ENCODE data around the gene MYF5.

MYF5 gene

DNA sequence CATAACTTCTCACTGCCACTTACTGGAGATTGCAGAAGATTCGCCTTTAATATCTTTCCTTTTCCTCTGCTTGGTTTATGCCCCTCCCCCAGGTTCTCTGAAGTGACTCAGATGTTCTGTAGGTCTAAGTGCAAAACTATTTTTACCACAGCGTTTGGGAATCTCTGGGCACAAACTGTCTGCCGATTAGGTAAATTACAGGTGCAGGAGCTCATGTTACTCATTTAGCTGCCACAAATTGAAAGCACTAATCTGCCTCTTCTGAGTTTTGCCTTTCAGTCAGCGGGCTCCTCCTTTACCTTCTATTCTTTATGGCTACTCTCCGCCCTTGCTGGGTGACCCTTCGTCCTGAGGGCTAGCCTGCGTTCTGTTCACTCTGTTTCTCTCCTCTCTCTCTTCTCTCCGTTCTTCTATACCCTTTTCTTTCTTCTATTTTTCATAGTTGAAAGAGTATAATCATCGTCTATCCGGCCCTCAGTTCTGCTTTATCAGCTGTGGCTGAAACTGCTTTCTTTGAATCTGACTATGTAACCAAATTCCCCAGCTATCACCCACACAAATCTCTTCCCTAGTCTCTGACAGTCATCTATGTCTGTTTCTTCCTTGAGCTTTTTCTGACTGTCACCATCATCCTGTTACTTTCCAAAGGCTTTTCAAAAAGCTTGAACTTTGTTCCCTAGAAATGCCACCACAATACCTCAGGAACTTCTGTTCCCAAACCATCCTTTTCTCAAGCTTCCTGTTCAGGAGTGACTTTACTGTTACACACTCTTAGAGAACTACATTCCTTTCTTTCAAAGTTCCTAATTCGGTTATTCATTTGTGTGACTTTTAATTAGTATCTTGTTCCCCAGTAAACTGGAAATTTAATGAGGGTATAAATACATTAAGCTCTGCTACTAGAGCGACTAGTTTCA is 13.6 kb upstream of the MYF5 start:
- Mint-ChIP-seq H3K9me3 (no peaks in the 10 kb centered on the region), H3K36me3 (ENCODE audit: low read depth) (no peaks in the 10 kb centered on the region), H3K4me3 (no peak overlapping the region), H3K27me3 (ENCODE audit: low read depth, poor library complexity) (peaks cover 31% of the 10 kb centered on the region), H3K27ac (no peak overlapping the region), H3K4me1 (peaks cover 25% of the 10 kb centered on the region)
- TF ChIP-seq, protein P1, sequence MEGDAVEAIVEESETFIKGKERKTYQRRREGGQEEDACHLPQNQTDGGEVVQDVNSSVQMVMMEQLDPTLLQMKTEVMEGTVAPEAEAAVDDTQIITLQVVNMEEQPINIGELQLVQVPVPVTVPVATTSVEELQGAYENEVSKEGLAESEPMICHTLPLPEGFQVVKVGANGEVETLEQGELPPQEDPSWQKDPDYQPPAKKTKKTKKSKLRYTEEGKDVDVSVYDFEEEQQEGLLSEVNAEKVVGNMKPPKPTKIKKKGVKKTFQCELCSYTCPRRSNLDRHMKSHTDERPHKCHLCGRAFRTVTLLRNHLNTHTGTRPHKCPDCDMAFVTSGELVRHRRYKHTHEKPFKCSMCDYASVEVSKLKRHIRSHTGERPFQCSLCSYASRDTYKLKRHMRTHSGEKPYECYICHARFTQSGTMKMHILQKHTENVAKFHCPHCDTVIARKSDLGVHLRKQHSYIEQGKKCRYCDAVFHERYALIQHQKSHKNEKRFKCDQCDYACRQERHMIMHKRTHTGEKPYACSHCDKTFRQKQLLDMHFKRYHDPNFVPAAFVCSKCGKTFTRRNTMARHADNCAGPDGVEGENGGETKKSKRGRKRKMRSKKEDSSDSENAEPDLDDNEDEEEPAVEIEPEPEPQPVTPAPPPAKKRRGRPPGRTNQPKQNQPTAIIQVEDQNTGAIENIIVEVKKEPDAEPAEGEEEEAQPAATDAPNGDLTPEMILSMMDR (IDR thresholded peaks at IDR 0.05): no peak
- no peak for DNase-seq

DNA sequence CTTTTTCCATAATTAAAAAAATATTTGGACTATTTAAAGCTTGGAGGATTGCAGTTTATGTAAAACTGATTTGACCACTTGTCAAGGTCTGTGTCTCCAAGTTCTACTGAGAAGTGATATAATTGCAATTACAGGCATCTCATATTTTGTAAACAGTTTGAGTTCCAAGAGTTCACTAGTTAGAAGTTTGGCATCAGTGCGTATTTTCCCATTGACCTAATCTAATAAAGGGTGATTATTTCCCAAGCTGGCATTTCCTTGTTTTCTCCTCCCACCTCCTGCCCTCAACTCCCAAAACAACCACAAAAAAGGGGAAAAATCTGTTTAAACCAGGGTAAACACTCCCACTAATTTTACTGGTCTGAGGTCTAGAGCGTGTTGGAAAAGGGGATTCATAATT is 12.3 kb upstream of the MYF5 start:
- no peak for DNase-seq
- Mint-ChIP-seq H3K4me1 (peaks cover 37% of the 10 kb centered on the region), H3K4me3 (no peak overlapping the region), H3K27ac (no peak overlapping the region), H3K9me3 (no peaks in the 10 kb centered on the region), H3K27me3 (ENCODE audit: low read depth, poor library complexity) (peaks cover 39% of the 10 kb centered on the region), H3K36me3 (ENCODE audit: low read depth) (no peaks in the 10 kb centered on the region)
- TF ChIP-seq, protein P1 (IDR thresholded peaks at IDR 0.05): no peak

DNA sequence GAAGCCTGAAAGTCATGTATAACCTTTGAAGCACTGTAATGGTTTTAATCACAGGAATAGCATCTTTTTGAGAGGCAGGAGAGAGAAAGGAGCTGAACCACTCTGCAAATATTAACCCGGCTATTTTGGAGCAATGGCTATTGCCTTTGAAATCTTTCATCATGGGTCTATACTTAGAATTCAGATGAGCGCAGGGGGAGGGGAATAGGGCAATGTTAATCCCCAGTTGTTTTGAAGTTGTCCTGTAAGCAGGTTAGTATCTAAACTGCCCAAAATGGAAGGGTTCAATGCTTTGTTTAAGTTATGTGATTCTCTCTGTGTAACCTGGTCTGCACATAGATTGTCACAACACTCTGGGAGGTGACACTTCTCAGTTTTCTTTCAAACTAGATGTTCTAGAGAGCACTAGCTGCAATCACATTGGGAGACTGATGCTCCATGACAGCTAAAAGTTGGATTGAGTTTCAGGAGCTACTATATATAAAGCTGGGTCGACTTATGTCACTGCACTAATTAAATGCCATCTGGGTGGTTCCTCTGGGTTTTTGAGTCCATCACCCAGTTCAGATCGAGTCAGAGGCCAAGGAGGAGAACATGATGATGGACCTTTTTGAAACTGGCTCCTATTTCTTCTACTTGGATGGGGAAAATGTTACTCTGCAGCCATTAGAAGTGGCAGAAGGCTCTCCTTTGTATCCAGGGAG is 9.4 kb upstream of the MYF5 start, which contains the start of gene MYF6:
Gene MYF6, plus strand, starts transcription at position 509 of the 704 bp plus-strand sequence. Its CDS starts 86 bp downstream, at position 595.
- Mint-ChIP-seq H3K9me3 (no peaks in the 10 kb centered on the region), H3K4me1 (peaks cover 51% of the 10 kb centered on the region), H3K27me3 (ENCODE audit: low read depth, poor library complexity) (peaks cover 56% of the 10 kb centered on the region), H3K27ac (no peak within 1 kb of the TSS), H3K4me3 (peak within 1 kb of the TSS; percentile 87), H3K36me3 (ENCODE audit: low read depth) (no peaks in the 10 kb centered on the region)
- no peak for DNase-seq
- TF ChIP-seq, protein P1 (IDR thresholded peaks at IDR 0.05): no peak

DNA sequence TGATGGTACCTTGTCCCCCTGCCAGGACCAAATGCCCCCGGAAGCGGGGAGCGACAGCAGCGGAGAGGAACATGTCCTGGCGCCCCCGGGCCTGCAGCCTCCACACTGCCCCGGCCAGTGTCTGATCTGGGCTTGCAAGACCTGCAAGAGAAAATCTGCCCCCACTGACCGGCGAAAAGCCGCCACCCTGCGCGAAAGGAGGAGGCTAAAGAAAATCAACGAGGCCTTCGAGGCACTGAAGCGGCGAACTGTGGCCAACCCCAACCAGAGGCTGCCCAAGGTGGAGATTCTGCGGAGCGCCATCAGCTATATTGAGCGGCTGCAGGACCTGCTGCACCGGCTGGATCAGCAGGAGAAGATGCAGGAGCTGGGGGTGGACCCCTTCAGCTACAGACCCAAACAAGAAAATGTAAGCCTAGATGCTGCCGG is 8.9 kb upstream of the MYF5 start:
- H3K36me3 Mint-ChIP-seq (ENCODE audit: low read depth): no peaks in the 10 kb centered on the region
- H3K4me3 Mint-ChIP-seq: peak overlapping the region; percentile 87
- no peaks in the 10 kb centered on the region for H3K9me3 Mint-ChIP-seq
- H3K27me3 Mint-ChIP-seq (ENCODE audit: low read depth, poor library complexity): peaks cover 60% of the 10 kb centered on the region
- no peak overlapping the region for H3K27ac Mint-ChIP-seq
- H3K4me1 Mint-ChIP-seq: peaks cover 51% of the 10 kb centered on the region
- TF ChIP-seq, protein P1 (IDR thresholded peaks at IDR 0.05): no peak
- peak; percentile 27 for DNase-seq

DNA sequence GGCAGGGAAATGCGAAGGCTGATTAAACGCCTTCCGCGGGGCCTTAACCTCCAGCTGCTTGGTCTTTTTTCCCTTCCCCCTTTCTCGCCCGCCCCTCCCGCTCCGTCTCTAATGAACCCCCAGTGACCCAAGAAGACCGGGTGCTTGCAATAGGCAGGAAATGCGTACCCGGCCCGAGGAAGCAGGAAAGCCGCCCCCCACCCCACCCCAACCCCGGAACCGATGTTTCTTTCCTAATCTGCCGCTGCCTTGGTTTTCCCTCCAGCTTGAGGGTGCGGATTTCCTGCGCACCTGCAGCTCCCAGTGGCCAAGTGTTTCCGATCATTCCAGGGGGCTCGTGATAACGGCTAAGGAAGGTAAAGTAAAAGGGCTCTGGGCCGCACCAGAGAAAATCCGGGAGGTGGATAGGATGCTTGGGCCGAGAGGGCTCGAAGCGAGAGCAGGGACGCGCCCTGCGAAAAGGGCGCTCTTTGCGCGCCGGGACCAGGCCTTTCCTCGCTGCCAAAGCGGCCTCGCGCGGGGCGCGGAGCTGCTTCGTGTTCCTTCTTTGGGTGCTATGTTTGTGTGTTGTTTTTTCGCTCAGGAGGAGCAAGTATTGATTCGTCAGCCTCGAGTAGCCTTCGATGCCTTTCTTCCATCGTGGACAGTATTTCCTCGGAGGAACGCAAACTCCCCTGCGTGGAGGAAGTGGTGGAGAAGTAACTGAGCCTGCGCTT is 8.3 kb upstream of the MYF5 start:
- peak; percentile 49 for DNase-seq
- H3K9me3 Mint-ChIP-seq: no peaks in the 10 kb centered on the region
- TF ChIP-seq, protein P1 (IDR thresholded peaks at IDR 0.05): no peak
- H3K4me1 Mint-ChIP-seq: peaks cover 50% of the 10 kb centered on the region
- H3K4me3 Mint-ChIP-seq: peak overlapping the region; percentile 87
- H3K27ac Mint-ChIP-seq: no peak overlapping the region
- H3K27me3 Mint-ChIP-seq (ENCODE audit: low read depth, poor library complexity): peaks cover 64% of the 10 kb centered on the region
- H3K36me3 Mint-ChIP-seq (ENCODE audit: low read depth): no peaks in the 10 kb centered on the region
